K562 (cell line): Measurements from ENCODE around the gene TOM1. TPM values are rescaled to one million over a fixed set of nuclear protein-coding genes. Genes with fewer than 3 reads are reported as not detected.

Experiments
- ATAC-seq: fragments of 200-7000 bp; cut with Tn5 transposase; 3 replicates; pipeline ENCODE4 v1.9.1; 2020; ENCODE audit warnings: moderate library complexity
- BruUV-seq: library from RNA; stranded (reverse); fragments of 400-500 nt; replicated peaks from 2 replicates; lab custom pipeline; 2021; lab: Mats Ljungman, UMichigan
- CTCF ChIA-PET: fragments of 300-600 bp; formaldehyde crosslinking; extraction: SDS; loops from one replicate; lab custom pipeline; 2021; ENCODE audit warnings: low intra/inter-chr PET ratio; lab: Yijun Ruan, JAX
- POLR2A ChIA-PET: fragments of 300-600, 350-650 bp; sonication (Branson Sonifier 250); formaldehyde crosslinking; extraction: SDS; loops from one replicate; lab custom pipeline; 2021; ENCODE audit warnings: antibody characterized with exemption, inconsistent platforms; lab: Yijun Ruan, JAX
- DNase-seq, 4 experiments: peaks; one replicate each; pipeline versions ENCODE4 v3.0.0 to v3.0.0-alpha.2; 2011 to 2018; ENCODE audit warnings: low spot score in 3 of 4, mixed read lengths in 3 of 4; ENCODE audit errors: extremely low read depth in 1 of 4
- FAIRE-seq: peaks from 2 replicates; lab custom pipeline; 2011; peaks lifted over from hg19 to GRCh38; lab: Jason Lieb, UNC
- H2AFZ ChIP-seq: 2 replicates; pipeline ENCODE4 v1.6.0; 2011; ENCODE audit warnings: low read depth, low read length, control low read depth, inconsistent platforms
- H3K27ac ChIP-seq: fragments of 200-600 bp; 3 replicates; pipeline ENCODE4 v1.8.0; 2011; ENCODE audit warnings: low read depth, mild to moderate bottlenecking, control low read depth, inconsistent platforms, low read length, moderate library complexity, mixed read lengths; ENCODE audit errors: extremely low read depth
- H3K27me3 ChIP-seq, 2 experiments: fragments of 300-600 bp in 1 of 2; 2 replicates in 1 of 2; 3 replicates in 1 of 2; pipeline versions ENCODE4 v1.6.0 to v1.8.0; 2011; ENCODE audit warnings: inconsistent platforms in 2 of 2, low read length in 2 of 2, mild to moderate bottlenecking in 1 of 2, mixed read lengths in 1 of 2, moderate library complexity in 1 of 2; ENCODE audit not compliant: control insufficient read depth in 2 of 2, insufficient read depth in 2 of 2
- H3K36me3 ChIP-seq: fragments of 300-600 bp; 3 replicates; pipeline ENCODE4 v1.8.0; 2011; ENCODE audit warnings: mild to moderate bottlenecking, low read length, inconsistent platforms; ENCODE audit not compliant: control insufficient read depth, insufficient read depth
- H3K4me1 ChIP-seq, 2 experiments: fragments of 200-600 bp in 1 of 2; replicated peaks in 1 of 2; 2 replicates in 1 of 2; 3 replicates in 1 of 2; pipeline versions ENCODE4 v1.5.1 to v1.8.0; 2011; ENCODE audit warnings: inconsistent platforms in 2 of 2, low read length in 2 of 2, mild to moderate bottlenecking in 1 of 2, mixed read lengths in 1 of 2, moderate library complexity in 1 of 2; ENCODE audit not compliant: control insufficient read depth in 2 of 2, insufficient read depth in 2 of 2
- H3K4me2 ChIP-seq: 2 replicates; pipeline ENCODE4 v1.6.1; 2011; ENCODE audit warnings: low read length, control low read depth, inconsistent platforms, mixed read lengths; ENCODE audit not compliant: insufficient read depth
- H3K4me3 ChIP-seq: fragments of 200-600 bp; sonication (generic), shearing (Covaris generic); 2 replicates; pipeline ENCODE4 v1.5.1; 2016; ENCODE audit warnings: control low read depth, inconsistent platforms
- H3K79me2 ChIP-seq: fragments of 200-600 bp; 3 replicates; pipeline ENCODE4 v1.8.0; 2011; ENCODE audit warnings: low read length, inconsistent platforms; ENCODE audit not compliant: control insufficient read depth, insufficient read depth
- H3K9ac ChIP-seq, 2 experiments: 2 replicates each; pipeline versions ENCODE4 v1.6.0 to v1.6.1; 2011; ENCODE audit warnings: low read depth in 2 of 2, low read length in 2 of 2, control low read depth in 1 of 2, inconsistent platforms in 1 of 2, mild to moderate bottlenecking in 1 of 2, mixed read lengths in 1 of 2; ENCODE audit not compliant: insufficient read depth in 1 of 2
- H3K9me1 ChIP-seq: one replicate; pipeline ENCODE4 v1.6.0; 2011; ENCODE audit warnings: inconsistent platforms, mild to moderate bottlenecking, low read length, moderate library complexity; ENCODE audit not compliant: control insufficient read depth, insufficient read depth
- H3K9me3 ChIP-seq: replicated peaks from 2 replicates; pipeline ENCODE4 v1.5.1; 2011; ENCODE audit warnings: low read depth, low read length, inconsistent platforms; ENCODE audit not compliant: control insufficient read depth, insufficient read depth
- H4K20me1 ChIP-seq: replicated peaks from 2 replicates; pipeline ENCODE4 v1.6.1; 2011; ENCODE audit warnings: low read length, inconsistent platforms, mixed read lengths; ENCODE audit not compliant: control insufficient read depth, insufficient read depth
- NCOA4 ChIP-seq: fragments of 450-650 bp; IDR thresholded peaks from 2 replicates; pipeline ENCODE4 v1.6.1; 2018; ENCODE audit warnings: mild to moderate bottlenecking; ENCODE audit not compliant: partially characterized antibody
- PCBP2 ChIP-seq: fragments of 200-400 bp; formaldehyde crosslinking; IDR thresholded peaks from 2 replicates; pipeline ENCODE4 v1.6.1; 2018; ENCODE audit warnings: low read length, low read depth, mild to moderate bottlenecking, moderate library complexity; ENCODE audit not compliant: poor library complexity, severe bottlenecking
- USF2 ChIP-seq: sonication (generic); formaldehyde crosslinking; IDR thresholded peaks from 2 replicates; pipeline ENCODE4 v1.5.0; 2020; ENCODE audit warnings: missing genetic modification reagents
- WGBS: fragments of 100-300 bp; shearing (Covaris generic); methylation state at CpG from one replicate; pipeline ENCODE4 v1.1.6; 2016; ENCODE audit warnings: low coverage, mixed read lengths; ENCODE audit not compliant: insufficient coverage; ENCODE audit errors: missing lambda C conversion rate; 5-methylcytosine and 5-hydroxymethylcytosine counted together
- in situ Hi-C: fragments of 300-500 bp; cut with MboI; formaldehyde crosslinking; loops from 4 replicates; pipeline ENCODE4 v1.15.0; 2018; ENCODE audit warnings: inconsistent platforms, mixed read lengths
- intact Hi-C: fragments of 100-400 bp; cut with micrococcal nuclease; formaldehyde crosslinking; loops from 2 replicates; pipeline ENCODE4 v1.14.2; 2022
- polyA plus RNA-seq, 8 experiments: library from polyadenylated mRNA; depleted of rRNA in 4 of 8; stranded (reverse) in 5 of 8; unstranded in 3 of 8; fragments of >200 nt; fragmentation: Nextera tagmentation in 2 of 8; fragmentation: Illumina TruSeq in 1 of 8; extraction: Ambion mirVana in 2 of 8; extraction: Trizol in 1 of 8; gene quantifications; 2 replicates each; pipeline versions ENCODE4 v1.2.1 to v1.2.3, GENCODE V29; 2011 to 2014; ENCODE audit warnings: inconsistent platforms in 1 of 8, missing spikeins in 1 of 8
- total RNA-seq, 7 experiments: library from RNA; depleted of rRNA in 6 of 7; stranded (reverse); fragments of >200 nt in 6 of 7; fragmentation: Illumina TruSeq in 2 of 7; extraction: Trizol in 2 of 7; gene quantifications; 2 replicates each; pipeline versions ENCODE4 v1.2.1 to v1.2.3, GENCODE V29; 2011 to 2021; ENCODE audit warnings: low replicate concordance in 1 of 7

TOM1 gene
- total and polyA plus RNA-seq, 9 of the 15 experiments (the other 6 are each of a cell fraction or from before 2014, with no cell fraction given) = 0.64 to 20.6 (median 12.0) TPM

GRCh38 chr22:35308480-35309021, 8.9 kb downstream of the TOM1 start:
- Histone ChIP-seq H3K9ac (no peak overlapping the region), H3K79me2 (no peaks in the 10 kb centered on the region; the same call in 2 of the 3 replicates), H3K4me1 (peaks cover 3 to 4% of the 10 kb centered on the region in 2 experiments; a peak in 3 of 5 replicates), H3K9me3 (no peaks in the 10 kb centered on the region), H4K20me1 (no peaks in the 10 kb centered on the region; the same call in none of the 2 replicates), H3K4me2 (no peak overlapping the region)
- WGBS = 70% methylated on average over 4 of the region's 6 CpGs
- CTCF ChIA-PET = no interaction called here
- FAIRE-seq (no peak), ATAC-seq (no peak)
- no TSS peak for BruUV-seq
- in situ Hi-C loops = no loop called here
- TF ChIP-seq PCBP2 = no peak
- no peak for TF ChIP-seq USF2 (CRISPR knock-in tag)
- TF ChIP-seq NCOA4 = no peak
- TF ChIP-seq, all 486 proteins: peak for 0
- no peak overlapping the region for H3K27ac ChIP-seq
- POLR2A ChIA-PET = no interaction called here
- H3K4me3 ChIP-seq = no peak overlapping the region
- no peak for DNase-seq
- H3K27me3 ChIP-seq = no peaks in the 10 kb centered on the region
- peaks cover 5% of the 10 kb centered on the region; the same call in 1 of the 3 replicates for H3K36me3 ChIP-seq
- H3K9me1 ChIP-seq = no peaks in the 10 kb centered on the region
- intact Hi-C loops = no loop called here
- no peak overlapping the region for H2AFZ ChIP-seq
